ENCODE data around the gene KMT2C.

GRCh38 chr7:152086513-152086912 lies 349.3 kb downstream of the KMT2C start:
- TF ChIP-seq CTCF (IDR thresholded peaks at IDR 0.05) = no peak
- no peak for TF ChIP-seq POLR2A (IDR thresholded peaks at IDR 0.05)
